OCI-LY3 (cell line): ENCODE measurements around the gene SMYD3.

ENCODE experiments used
- CTCF ChIP-seq: fragments of 200-600, 300-600 bp; sonication (generic); IDR thresholded peaks from 2 replicates; pipeline ENCODE4 v1.5.1; 2014; ENCODE audit warnings: antibody characterized with exemption, low read length, low read depth
- EZH2phosphoT487 ChIP-seq: fragments of 200-600 bp; shearing (Covaris generic); IDR thresholded peaks from 2 replicates; pipeline ENCODE4 v1.6.1; 2018; ENCODE audit warnings: antibody characterized with exemption, mixed run types, low read depth

- TF ChIP-seq EZH2phosphoT487 (no peak), CTCF (no peak)
Measured at GRCh38 chr1:245923215-245923614, 583.9 kb downstream of the SMYD3 start.
